HepG2 (cell line): ENCODE data around the gene PTGR1. TPM values are rescaled to one million over a fixed set of nuclear protein-coding genes. Genes with fewer than 3 reads are reported as not detected.

Experiments used
- ATAC-seq: fragments of 200-7000 bp; cut with Tn5 transposase; 3 replicates; pipeline ENCODE4 v1.9.1; 2020; ENCODE audit warnings: mild to moderate bottlenecking, moderate library complexity
- BruUV-seq: library from RNA; stranded (reverse); fragments of 400-500 nt; replicated peaks from 2 replicates; lab custom pipeline; 2021; lab: Mats Ljungman, UMichigan
- CTCF ChIA-PET: fragments of 300-600 bp; formaldehyde crosslinking; extraction: SDS; loops from one replicate; lab custom pipeline; 2021; ENCODE audit warnings: low total read pairs, inconsistent platforms, low intra/inter-chr PET ratio; lab: Yijun Ruan, JAX
- POLR2A ChIA-PET: fragments of 350-600 bp; sonication (Branson Sonifier 250); formaldehyde crosslinking; loops from one replicate; lab custom pipeline; 2020; ENCODE audit warnings: antibody characterized with exemption, inconsistent platforms; lab: Yijun Ruan, JAX
- DNase-seq: peaks from one replicate; pipeline ENCODE4 v3.0.0-alpha.2; 2015; ENCODE audit warnings: low spot score
- FAIRE-seq: peaks from 3 replicates; lab custom pipeline; 2011; peaks lifted over from hg19 to GRCh38; lab: Jason Lieb, UNC
- H2AFZ ChIP-seq: one replicate; pipeline ENCODE4 v1.6.1; 2011; ENCODE audit warnings: low read length, inconsistent platforms
- H3K27ac ChIP-seq: fragments of 300-600 bp; 3 replicates; pipeline ENCODE4 v1.8.0; 2011; ENCODE audit warnings: mixed run types, mild to moderate bottlenecking, mixed read lengths, low read length, inconsistent platforms; ENCODE audit not compliant: insufficient read depth; ENCODE audit errors: extremely low read length
- H3K27me3 ChIP-seq, 2 experiments: fragments of 200-600 bp in 1 of 2; 2 replicates in 1 of 2; 3 replicates in 1 of 2; pipeline versions ENCODE4 v1.6.0 to v1.8.0; 2011; ENCODE audit warnings: low read length in 2 of 2, mild to moderate bottlenecking in 2 of 2, moderate library complexity in 2 of 2, inconsistent platforms in 1 of 2; ENCODE audit not compliant: insufficient read depth in 2 of 2, control insufficient read depth in 1 of 2
- H3K36me3 ChIP-seq, 2 experiments: fragments of 200-600 bp in 1 of 2; replicated peaks in 1 of 2; 2 replicates in 1 of 2; 3 replicates in 1 of 2; pipeline versions ENCODE4 v1.5.1 to v1.8.0; 2011; ENCODE audit warnings: low read length in 2 of 2, inconsistent platforms in 1 of 2; ENCODE audit not compliant: insufficient read depth in 2 of 2, control insufficient read depth in 1 of 2
- H3K4me1 ChIP-seq: 2 replicates; pipeline ENCODE4 v1.5.1; 2012; ENCODE audit warnings: low read length, inconsistent platforms; ENCODE audit not compliant: insufficient read depth
- H3K4me2 ChIP-seq: 2 replicates; pipeline ENCODE4 v1.6.0; 2011; ENCODE audit warnings: low read depth, low read length, inconsistent platforms
- H3K4me3 ChIP-seq, 3 experiments: fragments of 200-600 bp in 1 of 3; sonication (generic), shearing (Covaris generic) in 1 of 3; replicated peaks in 1 of 3; 2 replicates each; pipeline ENCODE4 v1.5.1; 2011 to 2016; ENCODE audit warnings: low read length in 3 of 3, inconsistent platforms in 2 of 3, low read depth in 2 of 3, mild to moderate bottlenecking in 2 of 3, control low read depth in 1 of 3, mixed read lengths in 1 of 3; ENCODE audit not compliant: insufficient read depth in 1 of 3
- H3K79me2 ChIP-seq: one replicate; pipeline ENCODE4 v1.6.1; 2011; ENCODE audit warnings: low read length, inconsistent platforms; ENCODE audit not compliant: insufficient read depth
- H3K9ac ChIP-seq: 2 replicates; pipeline ENCODE4 v1.6.0; 2011; ENCODE audit warnings: mild to moderate bottlenecking, low read depth, low read length, inconsistent platforms; ENCODE audit not compliant: insufficient read depth
- H3K9me3 ChIP-seq: 2 replicates; pipeline ENCODE4 v1.5.1; 2012; ENCODE audit warnings: mild to moderate bottlenecking, low read length
- H4K20me1 ChIP-seq: 2 replicates; pipeline ENCODE4 v1.6.0; 2011; ENCODE audit warnings: inconsistent platforms, mild to moderate bottlenecking, low read length, moderate library complexity; ENCODE audit not compliant: insufficient read depth
- AHR ChIP-seq: IDR thresholded peaks from 2 replicates; pipeline ENCODE4 v1.6.1; 2018; ENCODE audit warnings: missing genetic modification reagents, missing compliant biosample characterization
- AKNA ChIP-seq: sonication (generic); formaldehyde crosslinking; IDR thresholded peaks from 2 replicates; pipeline ENCODE4 v1.4.0; 2020; ENCODE audit warnings: missing genetic modification reagents, borderline replicate concordance
- DNMT3B ChIP-seq: conservative IDR thresholded peaks from 2 replicates; pipeline ENCODE4 v1.6.1; 2016; ENCODE audit warnings: missing biosample characterization, control low read depth
- GABPB1 ChIP-seq: IDR thresholded peaks from 2 replicates; pipeline ENCODE4 v1.6.1; 2016; ENCODE audit warnings: mild to moderate bottlenecking, missing genetic modification reagents, moderate library complexity, missing compliant biosample characterization
- GATA4 ChIP-seq: sonication (generic); IDR thresholded peaks from 2 replicates; pipeline ENCODE4 v1.6.1; 2016; ENCODE audit warnings: antibody characterized with exemption, low read depth, borderline replicate concordance
- HMG20A ChIP-seq: IDR thresholded peaks from 2 replicates; pipeline ENCODE4 v1.6.1; 2016; ENCODE audit warnings: borderline replicate concordance
- HNRNPUL1 ChIP-seq: fragments of 200-400 bp; formaldehyde crosslinking; IDR thresholded peaks from 2 replicates; pipeline ENCODE4 v1.6.1; 2017; ENCODE audit warnings: low read depth, mild to moderate bottlenecking, low read length, moderate library complexity
- LCORL ChIP-seq, 2 experiments: fragments of 450-650 bp in 1 of 2; sonication (generic) in 1 of 2; formaldehyde crosslinking in 1 of 2; IDR thresholded peaks; 2 replicates each; pipeline versions ENCODE4 v1.5.0 to v1.6.1; 2017 to 2020; ENCODE audit warnings: antibody characterized with exemption in 1 of 2, missing genetic modification reagents in 1 of 2
- RAD51 ChIP-seq: fragments of 450-650 bp; IDR thresholded peaks from 2 replicates; pipeline ENCODE4 v1.6.1; 2016; ENCODE audit warnings: borderline replicate concordance
- RXRA ChIP-seq: sonication (generic); formaldehyde crosslinking; IDR thresholded peaks from 2 replicates; pipeline ENCODE4 v1.5.1; 2020; ENCODE audit warnings: missing genetic modification reagents
- ZBTB10 ChIP-seq: sonication (generic); formaldehyde crosslinking; IDR thresholded peaks from 2 replicates; pipeline ENCODE4 v1.4.0; 2020; ENCODE audit warnings: missing genetic modification reagents, borderline replicate concordance
- ZNF317 ChIP-seq: sonication (generic); formaldehyde crosslinking; IDR thresholded peaks from 2 replicates; pipeline ENCODE4 v1.5.0; 2020; ENCODE audit warnings: mild to moderate bottlenecking, missing genetic modification reagents
- ZNF331 ChIP-seq: sonication (generic); formaldehyde crosslinking; IDR thresholded peaks from 2 replicates; pipeline ENCODE4 v1.4.0; 2020; ENCODE audit warnings: missing genetic modification reagents
- ZNF337 ChIP-seq: sonication (generic); formaldehyde crosslinking; IDR thresholded peaks from 2 replicates; pipeline ENCODE4 v1.5.1; 2020; ENCODE audit warnings: missing genetic modification reagents, low read depth, mild to moderate bottlenecking, borderline replicate concordance
- ZNF362 ChIP-seq: sonication (generic); formaldehyde crosslinking; IDR thresholded peaks from 2 replicates; pipeline ENCODE4 v1.4.0; 2020; ENCODE audit warnings: missing genetic modification reagents, mild to moderate bottlenecking, borderline replicate concordance
- ZNF547 ChIP-seq: sonication (generic); formaldehyde crosslinking; IDR thresholded peaks from 2 replicates; pipeline ENCODE4 v1.5.1; 2020; ENCODE audit warnings: mild to moderate bottlenecking, missing genetic modification reagents
- ZNF652 ChIP-seq: IDR thresholded peaks from 2 replicates; pipeline ENCODE4 v1.6.1; 2016; ENCODE audit warnings: low read depth, borderline replicate concordance
- ZNF678 ChIP-seq: sonication (generic); formaldehyde crosslinking; IDR thresholded peaks from 2 replicates; pipeline ENCODE4 v1.4.0; 2020; ENCODE audit warnings: mild to moderate bottlenecking, missing genetic modification reagents
- WGBS: methylation state at CpG from one replicate; pipeline ENCODE4 v1.1.6; 2017; ENCODE audit warnings: low lambda C conversion rate; 5-methylcytosine and 5-hydroxymethylcytosine counted together
- in situ Hi-C: cut with HindIII; loops from 2 replicates; pipeline ENCODE4 v1.10.0; 2017; ENCODE audit warnings: low pct_unique_long_range_greater_than_20kb; ENCODE audit not compliant: extremely low pct_ligation_motif_present
- intact Hi-C: fragments of 100-400 bp; cut with micrococcal nuclease; formaldehyde crosslinking; loops from one replicate; pipeline ENCODE4 v1.10.0; 2022; ENCODE audit not compliant: unreplicated experiment
- polyA plus RNA-seq, 8 experiments: library from polyadenylated mRNA; depleted of rRNA in 3 of 8; stranded (reverse) in 7 of 8; unstranded in 1 of 8; fragments of >200 nt; fragmentation: Illumina TruSeq in 4 of 8; extraction: Trizol in 4 of 8; gene quantifications; 2 replicates each; pipeline versions ENCODE4 v1.2.1 to v1.2.3, GENCODE V29; 2011 to 2016; ENCODE audit warnings: low read depth in 4 of 8, missing spikeins in 1 of 8, mixed read lengths in 1 of 8; ENCODE audit not compliant: insufficient read depth in 1 of 8
- total RNA-seq, 5 experiments: library from RNA; depleted of rRNA; stranded (reverse); fragments of >200 nt; fragmentation: Illumina TruSeq; extraction: Trizol; gene quantifications; 2 replicates each; pipeline ENCODE4 v1.2.3, GENCODE V29; 2016; ENCODE audit warnings: low read depth in 1 of 5

Gene PTGR1
- total and polyA plus RNA-seq, 2 of the 13 experiments (the other 11 are each of a cell fraction or from before 2014, with no cell fraction given): 6.0 to 15.8 TPM

- ATAC-seq: no peak
- no peaks in the 10 kb centered on the region for H4K20me1 ChIP-seq
- TF ChIP-seq RAD51 (no peak), GABPB1 (CRISPR knock-in tag) (no peak), GATA4 (no peak), DNMT3B (CRISPR knock-in tag) (no peak), HNRNPUL1 (no peak), LCORL (IDR thresholded peaks at IDR 0.05) (no peak), LCORL (CRISPR knock-in tag; IDR thresholded peaks at IDR 0.05) (no peak), HMG20A (CRISPR knock-in tag) (no peak), ZNF547 (no peak), RXRA (no peak), ZNF331 (CRISPR knock-in tag) (no peak), AKNA (CRISPR knock-in tag) (no peak), ZNF678 (no peak), AHR (no peak), ZNF337 (CRISPR knock-in tag) (no peak), ZNF362 (no peak), ZNF652 (CRISPR knock-in tag) (no peak), ZBTB10 (CRISPR knock-in tag) (no peak), ZNF317 (no peak)
- TF ChIP-seq, all 625 proteins: peak for 0
- WGBS: 94% methylated on average over 2 of the region's 2 CpGs
- FAIRE-seq: no peak
- POLR2A ChIA-PET: no interaction called here
- Histone ChIP-seq H3K4me3 (no peak overlapping the region), H3K4me2 (no peak overlapping the region), H3K27ac (no peak overlapping the region), H3K79me2 (no peaks in the 10 kb centered on the region), H2AFZ (no peak overlapping the region), H3K9me3 (peaks cover 66% of the 10 kb centered on the region), H3K9ac (no peak overlapping the region), H3K36me3 (no peaks in the 10 kb centered on the region), H3K27me3 (no peaks in the 10 kb centered on the region), H3K4me1 (no peaks in the 10 kb centered on the region)
- no peak for DNase-seq
- intact Hi-C loops (no loop called here), in situ Hi-C loops (no loop called here)
- CTCF ChIA-PET: no interaction called here
- no TSS peak for BruUV-seq
Observed at GRCh38 chr9:111548623-111549022, 50.8 kb downstream of the PTGR1 start.
